CD4-positive, alpha-beta T cell (primary cell): ENCODE data around the gene SLC6A15. TPM values are rescaled to one million over a fixed set of nuclear protein-coding genes. Genes with fewer than 3 reads are reported as not detected.

Experiments
- ATAC-seq: fragments of 200-7000 bp; cut with Tn5 transposase; one replicate; pipeline ENCODE4 v1.10.0; 2022; ENCODE audit warnings: mild to moderate bottlenecking; ENCODE audit not compliant: poor library complexity
- CTCF ChIA-PET: fragments of 350-600 bp; sonication (Branson Sonifier 250); formaldehyde crosslinking; loops from one replicate; lab custom pipeline; 2021; ENCODE audit warnings: antibody characterized with exemption, inconsistent platforms; lab: Charles Lee
- POLR2A ChIA-PET: fragments of 350-600 bp; sonication (Branson Sonifier 250); formaldehyde crosslinking; loops from one replicate; lab custom pipeline; 2021; ENCODE audit warnings: antibody characterized with exemption, inconsistent platforms; lab: Charles Lee
- DNase-seq, 14 experiments: peaks; one replicate each; pipeline ENCODE4 v3.0.0-alpha.2; 2013 to 2020; ENCODE audit warnings: mixed read lengths in 2 of 14
- H3K27ac ChIP-seq, 2 donors: one replicate each; pipeline versions ENCODE4 v1.5.1 to v1.7.0; 2013; ENCODE audit warnings: low read length in 2 of 2, low read depth in 1 of 2, mild to moderate bottlenecking in 1 of 2
- H3K27me3 ChIP-seq, 2 experiments: 1 replicate in 1 of 2; 2 replicates in 1 of 2; pipeline versions ENCODE4 v1.6.1 to v1.7.0; 2013; ENCODE audit warnings: low read length in 2 of 2, control low read depth in 1 of 2, mild to moderate bottlenecking in 1 of 2, moderate library complexity in 1 of 2; ENCODE audit not compliant: insufficient read depth in 2 of 2, control insufficient read depth in 1 of 2
- H3K36me3 ChIP-seq: one replicate; pipeline ENCODE4 v1.6.1; 2013; ENCODE audit warnings: low read length, control low read depth; ENCODE audit not compliant: insufficient read depth
- H3K4me1 ChIP-seq: one replicate; pipeline ENCODE4 v1.6.1; 2013; ENCODE audit warnings: low read length, control low read depth; ENCODE audit not compliant: insufficient read depth
- H3K4me3 ChIP-seq: one replicate; pipeline ENCODE4 v1.5.1; 2013; ENCODE audit warnings: mild to moderate bottlenecking, low read length, moderate library complexity
- H3K9me3 ChIP-seq, 2 experiments: 1 replicate in 1 of 2; 2 replicates in 1 of 2; pipeline versions ENCODE4 v1.6.1 to v1.7.0; 2013; ENCODE audit warnings: low read length in 2 of 2, mild to moderate bottlenecking in 2 of 2, control low read depth in 1 of 2, moderate library complexity in 1 of 2; ENCODE audit not compliant: control insufficient read depth in 1 of 2, insufficient read depth in 1 of 2
- H3K27ac Mint-ChIP-seq: one replicate; pipeline ENCODE4 v1.8.0; 2020; ENCODE audit warnings: mixed read lengths
- H3K27me3 Mint-ChIP-seq: one replicate; pipeline ENCODE4 v1.8.0; 2021; ENCODE audit warnings: mixed read lengths
- H3K36me3 Mint-ChIP-seq: one replicate; pipeline ENCODE4 v1.8.0; 2021; ENCODE audit warnings: low read depth, mixed read lengths
- H3K4me1 Mint-ChIP-seq: one replicate; pipeline ENCODE4 v1.8.0; 2021; ENCODE audit warnings: low read depth, mixed read lengths
- H3K4me3 Mint-ChIP-seq: one replicate; pipeline ENCODE4 v1.8.0; 2020; ENCODE audit warnings: mild to moderate bottlenecking, mixed read lengths
- H3K9me3 Mint-ChIP-seq: one replicate; pipeline ENCODE4 v1.8.0; 2020; ENCODE audit warnings: mixed read lengths
- intact Hi-C, 2 experiments: fragments of 100-400 bp; cut with DNase I in 1 of 2; cut with micrococcal nuclease in 1 of 2; formaldehyde crosslinking; loops; one replicate each; pipeline versions ENCODE4 v1.15.1 to v1.9.0; 2023 to 2025; cut with DNase I, micrococcal nuclease
- total RNA-seq, 174 experiments: library from RNA in 2 of 174; stranded (reverse) in 2 of 174; gene quantifications; one replicate each; pipeline ENCODE4 v1.2.3 and lab custom pipeline; 2021 to 2026
- TF ChIP-seq, protein P1 (sequence below): fragments of 200-600 bp; IDR thresholded peaks from one replicate; pipeline ENCODE4 v1.8.0; 2022; ENCODE audit warnings: antibody characterized with exemption, mild to moderate bottlenecking

The SLC6A15 gene
- total RNA-seq, 2 experiments from 2014 or later, result not detected

GRCh38 chr12:84922693-84923092, 10.1 kb upstream of the SLC6A15 start:
- Histone ChIP-seq H3K4me1 (no peaks in the 10 kb centered on the region), H3K36me3 (no peaks in the 10 kb centered on the region), H3K27me3 (no peaks in the 10 kb centered on the region), H3K27ac (no peak overlapping the region), H3K9me3 (no peaks in the 10 kb centered on the region), H3K4me3 (no peak overlapping the region)
- POLR2A ChIA-PET, result no interaction called here
- Mint-ChIP-seq H3K27ac (no peak overlapping the region), H3K4me3 (no peak overlapping the region), H3K9me3 (no peaks in the 10 kb centered on the region), H3K4me1 (no peaks in the 10 kb centered on the region), H3K27me3 (peaks cover 7% of the 10 kb centered on the region), H3K36me3 (no peaks in the 10 kb centered on the region)
- intact Hi-C loops, result loop anchor here in 1 of 2 experiments (5.0 kb wide), 1 partner anchor 1875 kb away; no protein-coding TSS in a partner anchor
- CTCF ChIA-PET, result no interaction called here
- TF ChIP-seq, protein P1, sequence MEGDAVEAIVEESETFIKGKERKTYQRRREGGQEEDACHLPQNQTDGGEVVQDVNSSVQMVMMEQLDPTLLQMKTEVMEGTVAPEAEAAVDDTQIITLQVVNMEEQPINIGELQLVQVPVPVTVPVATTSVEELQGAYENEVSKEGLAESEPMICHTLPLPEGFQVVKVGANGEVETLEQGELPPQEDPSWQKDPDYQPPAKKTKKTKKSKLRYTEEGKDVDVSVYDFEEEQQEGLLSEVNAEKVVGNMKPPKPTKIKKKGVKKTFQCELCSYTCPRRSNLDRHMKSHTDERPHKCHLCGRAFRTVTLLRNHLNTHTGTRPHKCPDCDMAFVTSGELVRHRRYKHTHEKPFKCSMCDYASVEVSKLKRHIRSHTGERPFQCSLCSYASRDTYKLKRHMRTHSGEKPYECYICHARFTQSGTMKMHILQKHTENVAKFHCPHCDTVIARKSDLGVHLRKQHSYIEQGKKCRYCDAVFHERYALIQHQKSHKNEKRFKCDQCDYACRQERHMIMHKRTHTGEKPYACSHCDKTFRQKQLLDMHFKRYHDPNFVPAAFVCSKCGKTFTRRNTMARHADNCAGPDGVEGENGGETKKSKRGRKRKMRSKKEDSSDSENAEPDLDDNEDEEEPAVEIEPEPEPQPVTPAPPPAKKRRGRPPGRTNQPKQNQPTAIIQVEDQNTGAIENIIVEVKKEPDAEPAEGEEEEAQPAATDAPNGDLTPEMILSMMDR, result no peak
- no peak for DNase-seq
- no peak for ATAC-seq

- Histone ChIP-seq H3K27ac (no peak overlapping the region), H3K4me3 (no peak overlapping the region), H3K4me1 (no peaks in the 10 kb centered on the region), H3K36me3 (no peaks in the 10 kb centered on the region), H3K9me3 (no peaks in the 10 kb centered on the region), H3K27me3 (no peaks in the 10 kb centered on the region)
- Mint-ChIP-seq H3K27ac (no peak overlapping the region), H3K4me3 (no peak overlapping the region), H3K9me3 (no peaks in the 10 kb centered on the region), H3K36me3 (no peaks in the 10 kb centered on the region), H3K27me3 (no peaks in the 10 kb centered on the region), H3K4me1 (no peaks in the 10 kb centered on the region)
- no peak for DNase-seq
- CTCF ChIA-PET, result no interaction called here
- intact Hi-C loops, result loop anchor here in 1 of 2 experiments (5.0 kb wide), 1 partner anchor 1873 kb away; no protein-coding TSS in a partner anchor
- no peak for ATAC-seq
- TF ChIP-seq, protein P1, result no peak
- POLR2A ChIA-PET, result no interaction called here
Observed at GRCh38 chr12:84920331-84920730, 7.7 kb upstream of the SLC6A15 start.

DNA sequence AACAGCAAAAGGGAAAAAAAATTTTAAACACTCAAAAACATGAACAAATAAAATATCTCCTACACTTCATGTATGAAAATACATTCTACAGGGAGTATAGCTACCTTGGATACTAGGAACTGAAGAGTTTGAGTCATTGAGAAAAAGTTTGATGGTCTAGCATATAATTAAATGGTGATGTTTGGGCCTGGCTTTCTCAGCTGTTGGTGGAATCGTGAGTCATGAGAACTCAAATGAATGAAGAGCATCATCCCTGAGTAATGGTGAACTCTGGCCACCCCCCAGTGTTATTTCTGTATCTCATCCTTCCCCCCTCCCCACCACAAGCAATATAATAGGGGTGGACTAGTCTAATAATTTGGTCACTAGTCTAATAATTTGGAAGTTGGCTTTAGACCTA, 6.7 kb upstream of the SLC6A15 start:
- TF ChIP-seq, protein P1, result no peak
- intact Hi-C loops, result no loop called here
- ATAC-seq, result no peak
- Mint-ChIP-seq H3K4me3 (no peak overlapping the region), H3K9me3 (no peaks in the 10 kb centered on the region), H3K4me1 (no peaks in the 10 kb centered on the region), H3K27ac (no peak overlapping the region), H3K36me3 (no peaks in the 10 kb centered on the region), H3K27me3 (peaks cover 6% of the 10 kb centered on the region)
- no peak for DNase-seq
- no peaks in the 10 kb centered on the region for H3K36me3 ChIP-seq
- no peak overlapping the region for H3K27ac ChIP-seq
- H3K27me3 ChIP-seq, result no peaks in the 10 kb centered on the region
- H3K4me1 ChIP-seq, result no peaks in the 10 kb centered on the region
- H3K9me3 ChIP-seq, result no peaks in the 10 kb centered on the region
- ChIA-PET POLR2A (no interaction called here), CTCF (no interaction called here)
- H3K4me3 ChIP-seq, result no peak overlapping the region
